A673 (cell line): ENCODE results near the gene TMEM178B. TPM values are rescaled to one million over a fixed set of nuclear protein-coding genes. Genes with fewer than 3 reads are reported as not detected.

Source experiments
- BruUV-seq: library from RNA; stranded (reverse); fragments of 400-500 nt; replicated peaks from 2 replicates; lab custom pipeline; 2021; lab: Mats Ljungman, UMichigan
- CTCF ChIA-PET: fragments of 300-600 bp; sonication (Branson Sonifier 250); formaldehyde crosslinking; loops from one replicate; lab custom pipeline; 2022; ENCODE audit warnings: antibody characterized with exemption; lab: Charles Lee
- POLR2A ChIA-PET: fragments of 300-600 bp; sonication (Branson Sonifier 250); formaldehyde crosslinking; loops from one replicate; lab custom pipeline; 2022; ENCODE audit warnings: antibody characterized with exemption; ENCODE audit not compliant: low non-redundant PET; lab: Charles Lee
- DNase-seq: peaks from one replicate; pipeline ENCODE4 v3.0.0-alpha.2; 2015; ENCODE audit warnings: low spot score
- H3K27ac ChIP-seq: fragments of 200-600 bp; sonication (generic); 2 replicates; pipeline ENCODE4 v1.5.1; 2016; ENCODE audit warnings: mixed run types, low read depth, mild to moderate bottlenecking, mixed read lengths, antibody characterized with exemption, low read length; ENCODE audit not compliant: poor library complexity, severe bottlenecking
- H3K27me3 ChIP-seq: fragments of 200-600 bp; sonication (generic); replicated peaks from 2 replicates; pipeline ENCODE4 v1.6.1; 2017; ENCODE audit warnings: mixed run types, low read depth, mild to moderate bottlenecking, mixed read lengths, antibody characterized with exemption, low read length; ENCODE audit not compliant: insufficient read depth, poor library complexity
- H3K36me3 ChIP-seq: fragments of 200-600 bp; sonication (generic); 2 replicates; pipeline ENCODE4 v1.6.1; 2016; ENCODE audit warnings: mixed run types, mild to moderate bottlenecking, mixed read lengths, antibody characterized with exemption, low read length; ENCODE audit not compliant: insufficient read depth, poor library complexity, severe bottlenecking
- H3K4me1 ChIP-seq: fragments of 200-600 bp; sonication (generic); 2 replicates; pipeline ENCODE4 v1.6.1; 2017; ENCODE audit warnings: mixed run types, mild to moderate bottlenecking, mixed read lengths, antibody characterized with exemption, low read length; ENCODE audit not compliant: insufficient read depth, poor library complexity, severe bottlenecking
- H3K4me3 ChIP-seq: fragments of 200-600 bp; sonication (generic); 2 replicates; pipeline ENCODE4 v1.5.1; 2016; ENCODE audit warnings: low read depth, mixed run types, mild to moderate bottlenecking, mixed read lengths, low read length; ENCODE audit not compliant: poor library complexity, severe bottlenecking
- H3K9me3 ChIP-seq: fragments of 200-600 bp; sonication (generic); 2 replicates; pipeline ENCODE4 v1.6.1; 2016; ENCODE audit warnings: mixed run types, low read depth, mild to moderate bottlenecking, mixed read lengths, antibody characterized with exemption, low read length; ENCODE audit not compliant: poor library complexity, severe bottlenecking
- EZH2 ChIP-seq: fragments of 200-600 bp; sonication (generic); IDR thresholded peaks from 2 replicates; pipeline ENCODE4 v1.6.1; 2017; ENCODE audit warnings: borderline replicate concordance, low read depth, mild to moderate bottlenecking, mixed read lengths, antibody characterized with exemption, low read length; ENCODE audit not compliant: poor library complexity, severe bottlenecking
- intact Hi-C: fragments of 100-400 bp; cut with micrococcal nuclease; formaldehyde crosslinking; loops from one replicate; pipeline ENCODE4 v1.10.0; 2022; ENCODE audit not compliant: unreplicated experiment
- total RNA-seq: library from RNA; stranded (reverse); gene quantifications from 2 replicates; pipeline ENCODE4 v1.2.3, GENCODE V29; 2021
- TF ChIP-seq, protein P1 (sequence below): fragments of 300-800, 200-600 bp; sonication (generic); conservative IDR thresholded peaks from 2 replicates; pipeline ENCODE4 v1.5.1; 2017; ENCODE audit warnings: low read depth, mild to moderate bottlenecking, antibody characterized with exemption, low read length, moderate library complexity, mixed read lengths

TMEM178B gene
- total RNA-seq, 1 experiment from 2014 or later: 2.8 TPM

DNA sequence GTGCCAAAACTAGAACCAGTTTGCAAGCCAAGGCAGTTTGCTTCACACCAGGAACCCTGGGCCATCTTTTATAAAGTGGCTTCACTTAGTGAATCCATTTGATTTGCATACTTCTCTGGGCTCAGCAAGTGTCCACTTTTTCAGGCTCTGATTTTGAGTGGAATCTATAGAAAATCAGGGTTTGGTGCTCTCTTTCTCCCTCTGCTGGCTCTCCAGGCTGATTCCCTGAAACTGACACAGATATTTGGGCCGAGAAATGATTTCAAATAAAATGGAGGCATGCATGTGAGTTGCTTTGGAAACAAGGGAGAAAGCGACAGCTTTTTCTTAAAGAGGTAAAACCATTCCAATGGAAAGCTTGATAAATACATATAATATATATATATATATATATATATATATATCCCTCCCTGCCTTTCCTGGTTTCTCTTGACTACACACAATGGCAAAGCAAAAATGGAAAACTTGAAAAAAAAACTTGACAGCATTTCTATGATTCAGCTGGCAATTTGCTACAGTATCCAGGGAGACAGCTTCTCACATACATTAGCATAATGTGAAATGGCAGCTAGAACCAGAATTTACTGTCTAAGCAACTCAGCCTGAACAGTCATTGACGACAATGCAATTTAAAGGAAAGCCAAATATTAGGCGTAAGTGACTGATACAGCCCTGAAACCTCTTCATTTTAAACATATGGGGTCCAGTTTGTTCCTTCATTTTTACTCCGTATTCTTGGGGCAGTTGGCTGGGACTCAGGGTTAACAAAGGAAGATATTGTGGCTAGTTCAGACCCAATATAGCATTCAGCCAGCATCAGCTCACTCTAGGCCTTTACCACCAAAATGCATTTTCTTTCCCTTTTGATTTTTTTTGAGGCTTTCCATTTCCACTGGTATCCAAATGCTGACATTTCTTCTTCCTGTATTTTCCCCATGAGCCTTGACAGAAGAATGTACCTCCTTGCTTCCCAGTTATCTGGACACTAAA is 188.5 kb downstream of the TMEM178B start:
- intact Hi-C loops: no loop called here
- BruUV-seq: no TSS peak

DNA sequence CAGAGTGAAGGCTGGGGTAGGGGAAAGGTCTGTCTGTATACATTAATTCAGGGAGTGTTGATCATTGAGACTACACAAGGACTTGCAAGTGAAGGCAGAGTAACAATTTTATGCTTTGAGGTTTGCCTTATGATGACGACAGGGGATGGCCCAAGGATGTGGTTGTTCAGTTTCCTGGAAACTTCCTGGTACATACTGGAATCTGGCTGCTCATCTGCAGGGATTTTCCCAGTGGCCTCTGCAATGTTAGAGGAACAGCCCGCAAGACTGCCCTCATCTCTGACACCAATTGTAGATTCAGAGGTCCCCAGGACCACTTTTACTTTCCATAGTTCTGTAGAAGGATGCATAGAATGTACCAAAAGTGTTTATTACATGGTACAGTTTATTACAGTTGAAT is 189.6 kb downstream of the TMEM178B start:
- intact Hi-C loops: no loop called here
- ChIA-PET CTCF (no interaction called here), POLR2A (no interaction called here)
- TF ChIP-seq EZH2: no peak
- TF ChIP-seq, protein P1, sequence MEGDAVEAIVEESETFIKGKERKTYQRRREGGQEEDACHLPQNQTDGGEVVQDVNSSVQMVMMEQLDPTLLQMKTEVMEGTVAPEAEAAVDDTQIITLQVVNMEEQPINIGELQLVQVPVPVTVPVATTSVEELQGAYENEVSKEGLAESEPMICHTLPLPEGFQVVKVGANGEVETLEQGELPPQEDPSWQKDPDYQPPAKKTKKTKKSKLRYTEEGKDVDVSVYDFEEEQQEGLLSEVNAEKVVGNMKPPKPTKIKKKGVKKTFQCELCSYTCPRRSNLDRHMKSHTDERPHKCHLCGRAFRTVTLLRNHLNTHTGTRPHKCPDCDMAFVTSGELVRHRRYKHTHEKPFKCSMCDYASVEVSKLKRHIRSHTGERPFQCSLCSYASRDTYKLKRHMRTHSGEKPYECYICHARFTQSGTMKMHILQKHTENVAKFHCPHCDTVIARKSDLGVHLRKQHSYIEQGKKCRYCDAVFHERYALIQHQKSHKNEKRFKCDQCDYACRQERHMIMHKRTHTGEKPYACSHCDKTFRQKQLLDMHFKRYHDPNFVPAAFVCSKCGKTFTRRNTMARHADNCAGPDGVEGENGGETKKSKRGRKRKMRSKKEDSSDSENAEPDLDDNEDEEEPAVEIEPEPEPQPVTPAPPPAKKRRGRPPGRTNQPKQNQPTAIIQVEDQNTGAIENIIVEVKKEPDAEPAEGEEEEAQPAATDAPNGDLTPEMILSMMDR: no peak
- no peaks in the 10 kb centered on the region for H3K9me3 ChIP-seq
- no TSS peak for BruUV-seq
- no peak for DNase-seq
- H3K27me3 ChIP-seq: no peaks in the 10 kb centered on the region
- no peaks in the 10 kb centered on the region for H3K4me1 ChIP-seq
- H3K36me3 ChIP-seq: no peaks in the 10 kb centered on the region
- H3K4me3 ChIP-seq: no peak overlapping the region
- H3K27ac ChIP-seq: no peak overlapping the region

More for the DNA sequence above, 188.5 kb downstream of the TMEM178B start:
- H3K4me3 ChIP-seq: no peak overlapping the region
- no peaks in the 10 kb centered on the region for H3K9me3 ChIP-seq
- CTCF ChIA-PET: interaction anchor here (0.6 kb wide), 1 partner anchor 714 kb away, joined by 3 read pairs; no protein-coding TSS in a partner anchor
- H3K27ac ChIP-seq: no peak overlapping the region
- TF ChIP-seq, protein P1: peak; percentile 44
- TF ChIP-seq EZH2: no peak
- no peaks in the 10 kb centered on the region for H3K4me1 ChIP-seq
- peak; percentile 29 for DNase-seq
- POLR2A ChIA-PET: no interaction called here
- no peaks in the 10 kb centered on the region for H3K27me3 ChIP-seq
- H3K36me3 ChIP-seq: no peaks in the 10 kb centered on the region

DNA sequence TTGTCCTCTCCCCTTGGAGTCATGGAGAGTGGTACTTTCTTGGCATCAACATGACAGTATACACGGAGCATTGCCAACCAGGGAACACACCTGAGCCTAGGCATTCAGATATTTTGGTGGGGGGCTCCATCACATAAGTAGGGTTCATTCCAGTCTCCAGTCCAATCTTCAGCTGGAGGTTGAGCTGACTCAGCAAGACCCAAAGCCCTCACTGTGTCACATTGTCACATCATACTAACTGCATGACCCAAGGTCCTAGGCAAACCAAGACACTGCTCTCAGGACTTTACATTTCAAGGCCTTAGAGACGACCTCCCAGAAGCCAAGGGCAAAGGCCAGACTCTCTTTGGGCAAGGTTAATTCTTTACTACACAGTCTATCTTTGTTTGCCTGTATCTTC is 190.1 kb downstream of the TMEM178B start:
- H3K27me3 ChIP-seq: no peaks in the 10 kb centered on the region
- ChIA-PET POLR2A (no interaction called here), CTCF (no interaction called here)
- BruUV-seq: no TSS peak
- H3K4me3 ChIP-seq: no peak overlapping the region
- intact Hi-C loops: no loop called here
- H3K9me3 ChIP-seq: no peaks in the 10 kb centered on the region
- H3K27ac ChIP-seq: no peak overlapping the region
- DNase-seq: no peak
- H3K36me3 ChIP-seq: no peaks in the 10 kb centered on the region
- no peaks in the 10 kb centered on the region for H3K4me1 ChIP-seq
- TF ChIP-seq, protein P1: no peak
